ENCODE measurements around the gene UGCG. TPM values are rescaled to one million over a fixed set of nuclear protein-coding genes. Genes with fewer than 3 reads are reported as not detected.

Gene UGCG
- total RNA-seq, 3 donors from 2014 or later: 22.4 to 57.1 (median 55.1) TPM

DNA sequence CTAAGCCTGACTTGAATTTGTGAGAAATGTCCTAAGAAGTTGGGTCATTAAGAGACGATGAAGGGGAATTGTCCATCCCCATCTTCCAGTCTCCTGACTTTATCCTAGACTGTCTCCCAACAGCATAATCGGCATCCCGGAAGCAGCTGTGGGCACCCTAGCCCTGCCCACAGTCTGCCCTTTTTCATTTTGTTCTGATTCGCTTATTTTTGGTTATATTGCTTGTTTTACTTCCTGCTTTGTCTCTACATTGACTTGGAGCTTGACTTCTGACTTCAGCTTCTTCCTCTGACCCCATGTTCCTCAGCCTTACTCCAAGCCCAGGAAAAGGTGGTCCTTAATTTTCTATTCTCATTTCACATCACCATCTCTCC is 41.8 kb downstream of the UGCG start:
- Histone ChIP-seq H3K27me3 (no peaks in the 10 kb centered on the region), H3K9me3 (no peaks in the 10 kb centered on the region), H3K4me1 (no peaks in the 10 kb centered on the region), H3K27ac (no peak overlapping the region), H3K36me3 (no peaks in the 10 kb centered on the region), H3K4me3 (no peak overlapping the region)
- no peak for DNase-seq (ENCODE audit: low spot score in 2 of 2)
- TF ChIP-seq, protein P1, sequence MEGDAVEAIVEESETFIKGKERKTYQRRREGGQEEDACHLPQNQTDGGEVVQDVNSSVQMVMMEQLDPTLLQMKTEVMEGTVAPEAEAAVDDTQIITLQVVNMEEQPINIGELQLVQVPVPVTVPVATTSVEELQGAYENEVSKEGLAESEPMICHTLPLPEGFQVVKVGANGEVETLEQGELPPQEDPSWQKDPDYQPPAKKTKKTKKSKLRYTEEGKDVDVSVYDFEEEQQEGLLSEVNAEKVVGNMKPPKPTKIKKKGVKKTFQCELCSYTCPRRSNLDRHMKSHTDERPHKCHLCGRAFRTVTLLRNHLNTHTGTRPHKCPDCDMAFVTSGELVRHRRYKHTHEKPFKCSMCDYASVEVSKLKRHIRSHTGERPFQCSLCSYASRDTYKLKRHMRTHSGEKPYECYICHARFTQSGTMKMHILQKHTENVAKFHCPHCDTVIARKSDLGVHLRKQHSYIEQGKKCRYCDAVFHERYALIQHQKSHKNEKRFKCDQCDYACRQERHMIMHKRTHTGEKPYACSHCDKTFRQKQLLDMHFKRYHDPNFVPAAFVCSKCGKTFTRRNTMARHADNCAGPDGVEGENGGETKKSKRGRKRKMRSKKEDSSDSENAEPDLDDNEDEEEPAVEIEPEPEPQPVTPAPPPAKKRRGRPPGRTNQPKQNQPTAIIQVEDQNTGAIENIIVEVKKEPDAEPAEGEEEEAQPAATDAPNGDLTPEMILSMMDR (IDR thresholded peaks at IDR 0.05): no peak
- TF ChIP-seq POLR2A (IDR thresholded peaks at IDR 0.05) (no peak), POLR2AphosphoS5 (IDR thresholded peaks at IDR 0.05) (no peak)
- intact Hi-C loops (cut with DNase I; ENCODE audit: low total_unique reads): no loop called here

DNA sequence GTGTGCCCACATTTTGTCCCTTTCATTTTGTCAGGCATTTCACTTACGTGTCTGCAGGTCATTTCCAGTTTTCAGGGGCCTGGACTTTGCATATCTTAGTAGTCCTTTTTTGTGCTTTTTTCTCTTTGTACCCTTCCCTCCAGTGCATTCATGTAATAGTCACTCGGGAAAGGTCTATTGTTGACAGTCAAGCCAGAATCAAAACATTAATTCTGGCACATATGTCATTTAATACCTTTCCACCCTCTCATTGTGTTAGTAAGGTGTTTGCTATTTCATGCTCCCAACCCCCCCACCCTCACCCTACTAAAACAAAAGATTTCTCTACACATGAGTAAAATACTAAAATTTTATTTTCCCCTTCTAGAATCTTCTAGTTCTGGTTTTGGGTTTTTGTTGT is 42.7 kb downstream of the UGCG start:
- intact Hi-C loops (cut with DNase I; ENCODE audit: low total_unique reads): no loop called here
- H3K27ac ChIP-seq: no peak overlapping the region
- no peaks in the 10 kb centered on the region for H3K4me1 ChIP-seq

DNA sequence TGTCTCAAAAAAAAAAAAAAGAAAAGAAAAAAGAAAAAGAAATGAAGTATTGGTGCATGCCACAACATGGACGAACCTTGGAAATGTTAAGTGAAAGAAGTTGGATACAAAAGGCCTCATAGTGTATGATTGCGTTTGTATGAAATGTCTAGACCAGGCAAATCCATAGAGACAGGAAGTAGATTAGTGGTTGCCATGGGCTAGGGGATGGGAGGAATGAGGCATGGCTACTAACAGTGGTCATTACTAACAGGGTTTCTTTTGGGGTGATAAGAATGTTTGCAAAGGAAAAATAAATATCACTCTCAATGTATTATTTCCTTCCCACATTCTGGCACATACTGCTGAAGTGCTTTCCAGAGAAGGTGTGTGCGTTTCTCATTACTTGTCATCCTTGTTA is 44.1 kb downstream of the UGCG start:
- TF ChIP-seq POLR2AphosphoS5 (IDR thresholded peaks at IDR 0.05): no peak
- TF ChIP-seq, protein P1 (IDR thresholded peaks at IDR 0.05): no peak
- TF ChIP-seq POLR2A (IDR thresholded peaks at IDR 0.05): no peak
- H3K27ac ChIP-seq: no peak overlapping the region
- no peak overlapping the region for H3K4me3 ChIP-seq
- H3K4me1 ChIP-seq: no peaks in the 10 kb centered on the region
- no peaks in the 10 kb centered on the region for H3K9me3 ChIP-seq
- no peaks in the 10 kb centered on the region for H3K36me3 ChIP-seq
- no peak for DNase-seq (ENCODE audit: low spot score in 2 of 2)
- intact Hi-C loops (cut with DNase I; ENCODE audit: low total_unique reads): no loop called here
- no peaks in the 10 kb centered on the region for H3K27me3 ChIP-seq

More for the DNA sequence above, 42.7 kb downstream of the UGCG start:
- Histone ChIP-seq H3K36me3 (no peaks in the 10 kb centered on the region), H3K4me3 (no peak overlapping the region), H3K9me3 (no peaks in the 10 kb centered on the region), H3K27me3 (no peaks in the 10 kb centered on the region)
- TF ChIP-seq, protein P1 (IDR thresholded peaks at IDR 0.05): no peak
- TF ChIP-seq POLR2AphosphoS5 (IDR thresholded peaks at IDR 0.05): no peak
- no peak for TF ChIP-seq POLR2A (IDR thresholded peaks at IDR 0.05)
- DNase-seq (ENCODE audit: low spot score in 2 of 2): no peak

DNA sequence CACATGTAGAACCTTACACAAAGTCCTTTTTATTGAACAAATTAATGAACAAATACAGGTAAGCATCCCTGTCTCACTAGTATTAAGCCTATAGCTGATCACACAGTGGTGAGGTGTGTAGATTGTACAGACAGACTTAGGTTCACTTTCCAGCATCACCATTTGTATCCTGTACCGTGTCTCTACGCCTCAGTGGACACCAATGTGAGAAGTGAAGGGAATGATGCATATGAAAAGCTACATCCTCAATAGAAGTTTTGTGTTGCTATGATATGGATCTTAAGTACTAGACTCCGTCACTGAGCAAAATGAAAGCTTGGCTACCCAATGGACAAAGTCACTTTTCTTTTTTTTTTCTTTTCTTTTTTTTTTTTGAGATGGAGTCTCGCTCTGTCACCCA is 46.6 kb downstream of the UGCG start:
- Histone ChIP-seq H3K4me3 (no peak overlapping the region), H3K27me3 (no peaks in the 10 kb centered on the region), H3K36me3 (no peaks in the 10 kb centered on the region), H3K4me1 (no peaks in the 10 kb centered on the region), H3K27ac (no peak overlapping the region), H3K9me3 (no peaks in the 10 kb centered on the region)
- TF ChIP-seq POLR2A (IDR thresholded peaks at IDR 0.05): no peak
- TF ChIP-seq, protein P1 (IDR thresholded peaks at IDR 0.05): no peak
- TF ChIP-seq POLR2AphosphoS5 (IDR thresholded peaks at IDR 0.05): no peak
- DNase-seq (ENCODE audit: low spot score in 2 of 2): no peak
- intact Hi-C loops (cut with DNase I; ENCODE audit: low total_unique reads): no loop called here

DNA sequence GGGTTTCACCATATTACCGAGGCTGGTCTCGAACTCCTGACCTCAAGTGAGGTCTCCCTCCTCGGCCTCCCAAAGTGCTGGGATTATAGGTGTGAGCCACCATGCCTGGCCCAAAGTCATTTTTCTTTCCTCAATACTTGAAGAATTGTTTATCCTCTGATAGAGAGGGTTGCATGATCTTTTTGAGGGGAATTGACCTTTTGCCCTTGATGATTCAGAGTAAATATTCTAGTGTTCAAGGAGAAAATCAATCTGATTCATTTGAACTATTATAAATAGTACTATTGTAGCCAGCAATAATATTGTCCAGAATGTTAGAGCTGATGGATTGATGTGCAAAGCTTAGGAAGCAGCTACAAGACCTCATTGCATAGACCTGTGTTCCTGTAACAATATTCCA is 47.1 kb downstream of the UGCG start:
- Histone ChIP-seq H3K4me3 (no peak overlapping the region), H3K27ac (no peak overlapping the region), H3K9me3 (no peaks in the 10 kb centered on the region), H3K27me3 (no peaks in the 10 kb centered on the region), H3K36me3 (no peaks in the 10 kb centered on the region), H3K4me1 (no peaks in the 10 kb centered on the region)
- TF ChIP-seq, protein P1 (IDR thresholded peaks at IDR 0.05): no peak
- no peak for TF ChIP-seq POLR2AphosphoS5 (IDR thresholded peaks at IDR 0.05)
- no peak for TF ChIP-seq POLR2A (IDR thresholded peaks at IDR 0.05)
- intact Hi-C loops (cut with DNase I; ENCODE audit: low total_unique reads): no loop called here
- no peak for DNase-seq (ENCODE audit: low spot score in 2 of 2)

Data from breast epithelium (tissue), 4 donors.